Measurements from ENCODE around the gene TIMM17A.
"Not testable (repeated sequence)": the region's sequence is repeated elsewhere in the genome, so short reads cannot be mapped to it uniquely, and the experiment has no call there.

Gene TIMM17A

GRCh38 chr1:202016811-202017748, 61.8 kb downstream of the TIMM17A start:
- DNase-seq: no peak

GRCh38 chr1:202017749-202018467, 62.6 kb downstream of the TIMM17A start:
- no peak for DNase-seq

GRCh38 chr1:202018468-202019234, 63.3 kb downstream of the TIMM17A start:
- no peak for DNase-seq

- DNase-seq: not testable (repeated sequence)
Measured at GRCh38 chr1:202019235-202019558, 63.9 kb downstream of the TIMM17A start.

All from fibroblast of upper back skin (primary cell).